Lower leg skin (tissue), 4 donors: ENCODE measurements around the gene DNMT3A. TPM values are rescaled to one million over a fixed set of nuclear protein-coding genes. Genes with fewer than 3 reads are reported as not detected.

Experiments used
- DNase-seq, 2 donors: peaks; one replicate each; pipeline ENCODE4 v3.0.0-alpha.2; 2019; ENCODE audit warnings: low spot score in 2 of 2
- H3K4me3 ChIP-seq: fragments of 200-600 bp; sonication (generic); 2 replicates; pipeline ENCODE4 v1.5.1; 2017; ENCODE audit warnings: mild to moderate bottlenecking, low read depth; ENCODE audit not compliant: poor library complexity, severe bottlenecking
- POLR2A ChIP-seq, 2 donors: fragments of 450-650 bp; IDR thresholded peaks; one replicate each; pipeline ENCODE4 v1.6.1; 2016 to 2017; ENCODE audit warnings: antibody characterized with exemption in 2 of 2, mild to moderate bottlenecking in 1 of 2, moderate library complexity in 1 of 2
- WGBS, 2 donors: methylation state at CpG; one replicate each; pipeline ENCODE4 v1.1.5; 2018; 5-methylcytosine and 5-hydroxymethylcytosine counted together
- intact Hi-C: fragments of 100-400 bp; cut with DNase I; formaldehyde crosslinking; loops from one replicate; pipeline ENCODE4 v1.15.0; 2023; ENCODE audit warnings: low total_unique reads
- total RNA-seq, 4 donors: library from RNA; depleted of rRNA; stranded (reverse); fragments of >200 nt; gene quantifications; one replicate each; pipeline ENCODE4 v1.1.0, GENCODE V29; 2016
- TF ChIP-seq, protein P1 (sequence below), 3 donors: fragments of 450-650 bp; IDR thresholded peaks; one replicate each; pipeline ENCODE4 v1.5.1; 2016; ENCODE audit warnings: antibody characterized with exemption in 3 of 3, mild to moderate bottlenecking in 3 of 3, moderate library complexity in 2 of 3

DNMT3A gene
- total RNA-seq, 4 donors from 2014 or later = 4.3 to 7.4 (median 6.9) TPM

- WGBS, 2 donors = 93 to 94% methylated on average over 16 of the region's 17 CpGs
Observed at GRCh38 chr2:25243995-25244394, 97.7 kb downstream of the DNMT3A start.

DNA sequence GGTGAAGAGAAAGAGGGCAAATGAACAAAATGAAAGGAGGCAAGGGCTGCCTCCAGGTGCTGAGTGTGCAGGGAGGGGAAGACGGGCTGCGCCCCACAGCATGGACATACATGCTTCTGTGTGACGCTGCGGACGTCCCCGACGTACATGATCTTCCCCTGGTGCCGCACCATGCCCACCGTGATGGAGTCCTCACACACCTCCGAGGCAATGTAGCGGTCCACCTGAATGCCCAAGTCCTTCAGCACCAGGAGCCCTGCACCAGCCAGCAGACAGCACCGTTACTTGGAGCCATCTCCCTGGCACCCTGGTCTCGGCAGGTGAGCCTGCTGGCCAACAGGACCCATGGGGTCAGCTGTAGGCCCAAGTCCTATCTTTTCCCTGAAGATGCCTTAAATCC is 100.3 kb downstream of the DNMT3A start:
- 96 to 98% methylated on average over 12 to 13 of the region's 13 CpGs for WGBS, 2 donors
- intact Hi-C loops = no loop called here
- H3K4me3 ChIP-seq = no peak overlapping the region
- DNase-seq = no peak
- TF ChIP-seq, protein P1, sequence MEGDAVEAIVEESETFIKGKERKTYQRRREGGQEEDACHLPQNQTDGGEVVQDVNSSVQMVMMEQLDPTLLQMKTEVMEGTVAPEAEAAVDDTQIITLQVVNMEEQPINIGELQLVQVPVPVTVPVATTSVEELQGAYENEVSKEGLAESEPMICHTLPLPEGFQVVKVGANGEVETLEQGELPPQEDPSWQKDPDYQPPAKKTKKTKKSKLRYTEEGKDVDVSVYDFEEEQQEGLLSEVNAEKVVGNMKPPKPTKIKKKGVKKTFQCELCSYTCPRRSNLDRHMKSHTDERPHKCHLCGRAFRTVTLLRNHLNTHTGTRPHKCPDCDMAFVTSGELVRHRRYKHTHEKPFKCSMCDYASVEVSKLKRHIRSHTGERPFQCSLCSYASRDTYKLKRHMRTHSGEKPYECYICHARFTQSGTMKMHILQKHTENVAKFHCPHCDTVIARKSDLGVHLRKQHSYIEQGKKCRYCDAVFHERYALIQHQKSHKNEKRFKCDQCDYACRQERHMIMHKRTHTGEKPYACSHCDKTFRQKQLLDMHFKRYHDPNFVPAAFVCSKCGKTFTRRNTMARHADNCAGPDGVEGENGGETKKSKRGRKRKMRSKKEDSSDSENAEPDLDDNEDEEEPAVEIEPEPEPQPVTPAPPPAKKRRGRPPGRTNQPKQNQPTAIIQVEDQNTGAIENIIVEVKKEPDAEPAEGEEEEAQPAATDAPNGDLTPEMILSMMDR (IDR thresholded peaks at IDR 0.05) = no peak
- no peak for TF ChIP-seq POLR2A (IDR thresholded peaks at IDR 0.05)

More at GRCh38 chr2:25243995-25244394, 97.7 kb downstream of the DNMT3A start:
- DNase-seq = no peak
- H3K4me3 ChIP-seq = no peak overlapping the region
- TF ChIP-seq, protein P1 (IDR thresholded peaks at IDR 0.05) = no peak
- TF ChIP-seq POLR2A (IDR thresholded peaks at IDR 0.05) = no peak
- intact Hi-C loops = no loop called here

GRCh38 chr2:25240636-25241035 is 101.1 kb downstream of the DNMT3A start:
- TF ChIP-seq POLR2A (IDR thresholded peaks at IDR 0.05) = no peak
- TF ChIP-seq, protein P1 (IDR thresholded peaks at IDR 0.05) = no peak
- intact Hi-C loops = no loop called here
- 79 to 88% methylated on average over 9 of the region's 9 CpGs for WGBS, 2 donors

GRCh38 chr2:25238920-25239319 is 102.8 kb downstream of the DNMT3A start:
- 81 to 85% methylated on average over 9 of the region's 9 CpGs for WGBS, 2 donors
- intact Hi-C loops = no loop called here
- H3K4me3 ChIP-seq = no peak overlapping the region
- TF ChIP-seq, protein P1 (IDR thresholded peaks at IDR 0.05) = no peak
- TF ChIP-seq POLR2A (IDR thresholded peaks at IDR 0.05) = no peak
- no peak for DNase-seq

More at GRCh38 chr2:25240636-25241035, 101.1 kb downstream of the DNMT3A start:
- H3K4me3 ChIP-seq = no peak overlapping the region
- DNase-seq = no peak

DNA sequence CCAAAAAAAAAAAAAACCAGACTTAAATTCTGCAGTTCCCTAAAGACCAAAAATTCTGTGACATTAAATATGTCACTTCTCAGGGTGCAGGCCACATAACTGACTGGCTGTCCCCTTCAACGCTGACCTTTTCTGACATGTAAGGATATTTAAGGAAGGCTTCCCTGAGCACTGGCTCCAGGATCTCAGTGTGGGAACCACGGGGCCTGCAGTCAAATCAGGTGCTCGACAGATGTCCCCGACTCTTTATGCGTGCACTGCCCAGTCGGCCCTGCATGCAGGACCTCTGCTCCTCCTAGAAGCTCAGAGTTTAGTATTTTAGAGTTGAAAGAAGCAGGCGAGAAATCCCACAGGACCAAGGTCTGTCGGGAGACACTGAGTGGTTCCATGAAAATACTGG is 104.0 kb downstream of the DNMT3A start:
- no peak overlapping the region for H3K4me3 ChIP-seq
- no peak for DNase-seq
- intact Hi-C loops = no loop called here
- TF ChIP-seq, protein P1 (IDR thresholded peaks at IDR 0.05) = no peak
- no peak for TF ChIP-seq POLR2A (IDR thresholded peaks at IDR 0.05)
- WGBS, 2 donors = 84 to 85% methylated on average over 8 of the region's 8 CpGs

GRCh38 chr2:25236736-25237135 is 105.0 kb downstream of the DNMT3A start:
- no peak overlapping the region for H3K4me3 ChIP-seq
- TF ChIP-seq POLR2A (IDR thresholded peaks at IDR 0.05) = no peak
- TF ChIP-seq, protein P1 (IDR thresholded peaks at IDR 0.05) = no peak
- intact Hi-C loops = no loop called here
- 91% methylated on average over 8 of the region's 8 CpGs for WGBS, 2 donors
- DNase-seq = no peak
